Thyroid gland (tissue), 4 donors: ENCODE data around the gene SH2D4B. TPM values are rescaled to one million over a fixed set of nuclear protein-coding genes. Genes with fewer than 3 reads are reported as not detected.

Source experiments
- DNase-seq, 2 donors: peaks; one replicate each; pipeline ENCODE4 v3.0.0-alpha.2; 2019
- H3K27ac ChIP-seq, 3 donors: fragments of 200-600 bp; sonication (generic); 1 replicate in 2 of 3; 2 replicates in 1 of 3; pipeline ENCODE4 v1.5.1; 2016 to 2019; ENCODE audit warnings: mild to moderate bottlenecking in 1 of 3, moderate library complexity in 1 of 3
- H3K27me3 ChIP-seq: fragments of 200-600 bp; sonication (generic); one replicate; pipeline ENCODE4 v1.5.1; 2019
- H3K36me3 ChIP-seq, 2 donors: fragments of 200-600 bp; sonication (generic); one replicate each; pipeline ENCODE4 v1.5.1; 2016 to 2019
- H3K4me1 ChIP-seq, 2 donors: fragments of 200-600 bp; sonication (generic); one replicate each; pipeline ENCODE4 v1.5.1; 2017 to 2019
- H3K4me3 ChIP-seq, 3 donors: fragments of 200-600 bp; sonication (generic); replicated peaks in 1 of 3; 1 replicate in 2 of 3; 2 replicates in 1 of 3; pipeline ENCODE4 v1.5.1; 2016; ENCODE audit warnings: mild to moderate bottlenecking in 1 of 3
- H3K9me3 ChIP-seq: fragments of 200-600 bp; sonication (generic); one replicate; pipeline ENCODE4 v1.5.1; 2017
- CTCF ChIP-seq, 6 experiments: fragments of 200-600 bp in 3 of 6; fragments of 450-650 bp in 3 of 6; sonication (generic) in 3 of 6; IDR thresholded peaks; one replicate each; pipeline ENCODE4 v1.5.1; 2016 to 2019; ENCODE audit warnings: antibody characterized with exemption in 6 of 6, mild to moderate bottlenecking in 2 of 6, inconsistent platforms in 1 of 6, moderate library complexity in 1 of 6
- POLR2A ChIP-seq, 2 donors: fragments of 450-650 bp; IDR thresholded peaks; one replicate each; pipeline ENCODE4 v1.6.1; 2017; ENCODE audit warnings: antibody characterized with exemption in 2 of 2, mild to moderate bottlenecking in 2 of 2, moderate library complexity in 1 of 2
- WGBS, 2 donors: methylation state at CpG; one replicate each; pipeline ENCODE4 v1.1.5; 2017; 5-methylcytosine and 5-hydroxymethylcytosine counted together
- intact Hi-C: fragments of 100-400 bp; cut with DNase I; formaldehyde crosslinking; loops from one replicate; pipeline ENCODE4 v1.15.1; 2023
- total RNA-seq, 4 donors: library from RNA; depleted of rRNA; stranded (reverse); fragments of >200 nt; gene quantifications; one replicate each; pipeline ENCODE4 v1.2.3, GENCODE V29; 2016

The SH2D4B gene
- total RNA-seq, 4 donors from 2014 or later, result 1.1 to 1.6 TPM; not detected in 2

GRCh38 chr10:80492848-80493521 is 44.7 kb upstream of the SH2D4B start:
- H3K27ac ChIP-seq, result peak overlapping the region in 2 of 3 donors; percentile 38

GRCh38 chr10:80493522-80494051 is 44.1 kb upstream of the SH2D4B start:
- Histone ChIP-seq H3K27ac (peak overlapping the region; percentile 35 to 38 (median 38)), H3K4me3 (no peak overlapping the region), H3K36me3 (peaks cover 0 to 14% of the 10 kb centered on the region in 2 donors), H3K4me1 (peaks cover 49 to 75% of the 10 kb centered on the region in 2 donors), H3K9me3 (no peaks in the 10 kb centered on the region), H3K27me3 (no peaks in the 10 kb centered on the region)
- WGBS, 2 donors, result 41 to 62% methylated on average over 3 to 4 of the region's 4 CpGs
- no peak for DNase-seq
- intact Hi-C loops, result no loop called here
- TF ChIP-seq CTCF (IDR thresholded peaks at IDR 0.05) (no peak), POLR2A (IDR thresholded peaks at IDR 0.05) (no peak)

More at GRCh38 chr10:80492848-80493521, 44.7 kb upstream of the SH2D4B start:
- H3K4me1 ChIP-seq, result peaks cover 49 to 75% of the 10 kb centered on the region in 2 donors
- 78 to 83% methylated on average over 6 of the region's 6 CpGs for WGBS, 2 donors
- no peaks in the 10 kb centered on the region for H3K9me3 ChIP-seq
- H3K27me3 ChIP-seq, result no peaks in the 10 kb centered on the region
- no peak for DNase-seq
- TF ChIP-seq POLR2A (IDR thresholded peaks at IDR 0.05) (no peak), CTCF (IDR thresholded peaks at IDR 0.05) (no peak)
- no peak overlapping the region for H3K4me3 ChIP-seq
- peaks cover 0 to 14% of the 10 kb centered on the region in 2 donors for H3K36me3 ChIP-seq
- intact Hi-C loops, result no loop called here

GRCh38 chr10:80496555-80497172 is 41.0 kb upstream of the SH2D4B start:
- 86 to 90% methylated on average over 4 of the region's 4 CpGs for WGBS, 2 donors
- TF ChIP-seq POLR2A (IDR thresholded peaks at IDR 0.05), result no peak
- H3K9me3 ChIP-seq, result no peaks in the 10 kb centered on the region
- no peak overlapping the region for H3K4me3 ChIP-seq
- H3K27me3 ChIP-seq, result no peaks in the 10 kb centered on the region
- intact Hi-C loops, result no loop called here
- H3K4me1 ChIP-seq, result peaks cover 66 to 92% of the 10 kb centered on the region in 2 donors
- no peaks in the 10 kb centered on the region for H3K36me3 ChIP-seq
- H3K27ac ChIP-seq, result peak overlapping the region; percentile 22 to 94 (median 86)
- no peak for DNase-seq

- H3K27me3 ChIP-seq, result no peaks in the 10 kb centered on the region
- peak overlapping the region; percentile 69 to 94 (median 86) for H3K27ac ChIP-seq
- no peak for TF ChIP-seq CTCF (IDR thresholded peaks at IDR 0.05)
- TF ChIP-seq POLR2A (IDR thresholded peaks at IDR 0.05), result no peak
- no peaks in the 10 kb centered on the region for H3K9me3 ChIP-seq
- peaks cover 65 to 92% of the 10 kb centered on the region in 2 donors for H3K4me1 ChIP-seq
- 63 to 78% methylated on average over 7 of the region's 7 CpGs for WGBS, 2 donors
- no peaks in the 10 kb centered on the region for H3K36me3 ChIP-seq
- no peak overlapping the region for H3K4me3 ChIP-seq
- intact Hi-C loops, result no loop called here
- DNase-seq, result peak in 1 of 2 donors; percentile 45
Observed at GRCh38 chr10:80497187-80498077, 40.3 kb upstream of the SH2D4B start.
